ENCODE results near the gene WWOX.

Gene WWOX

DNA sequence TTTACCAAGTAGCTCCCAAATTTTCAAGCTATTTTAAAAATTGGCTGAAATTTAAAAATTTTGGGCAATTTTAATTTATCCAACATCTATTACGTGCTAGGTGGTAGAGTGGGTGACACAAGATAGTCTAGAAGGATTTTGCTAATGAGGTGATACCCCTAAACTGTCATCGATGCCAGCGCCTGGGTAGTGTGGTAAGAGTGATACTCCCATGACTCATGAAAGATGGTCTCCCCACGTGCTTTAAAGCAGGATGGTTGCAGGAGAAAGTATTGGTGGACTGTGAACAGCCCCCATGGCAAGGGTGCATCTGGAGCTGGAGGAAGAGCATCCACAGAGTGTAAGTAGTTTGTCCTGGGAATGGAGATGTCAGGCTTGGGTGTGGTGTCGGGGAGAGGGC, 77.8 kb downstream of the WWOX start:
- POLR2A ChIA-PET: no interaction called here
- TF ChIP-seq, protein P1, sequence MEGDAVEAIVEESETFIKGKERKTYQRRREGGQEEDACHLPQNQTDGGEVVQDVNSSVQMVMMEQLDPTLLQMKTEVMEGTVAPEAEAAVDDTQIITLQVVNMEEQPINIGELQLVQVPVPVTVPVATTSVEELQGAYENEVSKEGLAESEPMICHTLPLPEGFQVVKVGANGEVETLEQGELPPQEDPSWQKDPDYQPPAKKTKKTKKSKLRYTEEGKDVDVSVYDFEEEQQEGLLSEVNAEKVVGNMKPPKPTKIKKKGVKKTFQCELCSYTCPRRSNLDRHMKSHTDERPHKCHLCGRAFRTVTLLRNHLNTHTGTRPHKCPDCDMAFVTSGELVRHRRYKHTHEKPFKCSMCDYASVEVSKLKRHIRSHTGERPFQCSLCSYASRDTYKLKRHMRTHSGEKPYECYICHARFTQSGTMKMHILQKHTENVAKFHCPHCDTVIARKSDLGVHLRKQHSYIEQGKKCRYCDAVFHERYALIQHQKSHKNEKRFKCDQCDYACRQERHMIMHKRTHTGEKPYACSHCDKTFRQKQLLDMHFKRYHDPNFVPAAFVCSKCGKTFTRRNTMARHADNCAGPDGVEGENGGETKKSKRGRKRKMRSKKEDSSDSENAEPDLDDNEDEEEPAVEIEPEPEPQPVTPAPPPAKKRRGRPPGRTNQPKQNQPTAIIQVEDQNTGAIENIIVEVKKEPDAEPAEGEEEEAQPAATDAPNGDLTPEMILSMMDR (IDR thresholded peaks at IDR 0.05; ENCODE audit: insufficient read depth, low read length, missing control alignments): no peak
- no peak for DNase-seq (ENCODE audit: low read depth, low spot score)
- no peak overlapping the region for H3K4me3 ChIP-seq (ENCODE audit: low read depth, low read length)
- CTCF ChIA-PET: no interaction called here

DNA sequence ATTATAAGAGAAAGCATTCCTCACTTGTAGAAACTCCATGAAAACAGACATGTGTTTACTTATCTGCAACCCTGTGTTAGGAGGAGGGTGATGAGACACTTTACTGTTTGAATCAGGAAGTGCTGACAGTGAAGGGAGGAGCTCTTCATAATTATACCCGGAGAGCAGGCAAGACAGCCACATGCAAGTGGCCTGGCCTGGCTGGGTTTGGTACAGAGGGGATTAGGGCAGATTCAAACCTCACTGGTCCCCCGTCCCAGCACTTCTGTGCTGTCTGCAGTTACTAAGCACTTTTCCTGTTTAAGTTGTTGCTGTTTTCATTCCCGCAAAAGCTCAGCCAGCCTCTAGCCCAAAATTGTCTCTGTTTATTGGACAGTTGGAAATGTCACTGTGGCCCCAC, 78.5 kb downstream of the WWOX start:
- CTCF ChIA-PET: no interaction called here
- no peak for DNase-seq (ENCODE audit: low read depth, low spot score)
- no peak overlapping the region for H3K4me3 ChIP-seq (ENCODE audit: low read depth, low read length)
- POLR2A ChIA-PET: no interaction called here
- TF ChIP-seq, protein P1 (IDR thresholded peaks at IDR 0.05; ENCODE audit: insufficient read depth, low read length, missing control alignments): no peak

DNA sequence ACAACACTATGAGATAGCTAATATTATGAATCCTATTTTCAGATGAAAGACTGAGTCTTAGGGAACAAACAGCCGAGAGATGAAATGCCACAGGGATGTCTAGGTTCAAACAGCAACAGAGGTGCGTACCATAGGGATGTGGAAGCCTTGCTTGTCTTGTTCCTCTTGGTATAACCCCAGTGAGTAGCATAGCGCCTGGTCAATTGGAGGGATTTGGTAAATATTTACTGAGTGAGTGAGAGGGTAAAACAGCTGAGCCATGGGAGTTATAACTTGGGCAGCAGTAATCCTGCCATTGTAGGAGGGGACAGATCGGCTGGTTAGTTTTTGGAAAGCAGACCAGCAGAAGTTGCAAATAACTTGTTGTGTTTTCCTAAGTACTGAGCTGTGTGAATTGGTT, 80.2 kb downstream of the WWOX start:
- CTCF ChIA-PET: no interaction called here
- H3K4me3 ChIP-seq (ENCODE audit: low read depth, low read length): no peak overlapping the region
- POLR2A ChIA-PET: no interaction called here
- no peak for DNase-seq (ENCODE audit: low read depth, low spot score)
- TF ChIP-seq, protein P1 (IDR thresholded peaks at IDR 0.05; ENCODE audit: insufficient read depth, low read length, missing control alignments): no peak

DNA sequence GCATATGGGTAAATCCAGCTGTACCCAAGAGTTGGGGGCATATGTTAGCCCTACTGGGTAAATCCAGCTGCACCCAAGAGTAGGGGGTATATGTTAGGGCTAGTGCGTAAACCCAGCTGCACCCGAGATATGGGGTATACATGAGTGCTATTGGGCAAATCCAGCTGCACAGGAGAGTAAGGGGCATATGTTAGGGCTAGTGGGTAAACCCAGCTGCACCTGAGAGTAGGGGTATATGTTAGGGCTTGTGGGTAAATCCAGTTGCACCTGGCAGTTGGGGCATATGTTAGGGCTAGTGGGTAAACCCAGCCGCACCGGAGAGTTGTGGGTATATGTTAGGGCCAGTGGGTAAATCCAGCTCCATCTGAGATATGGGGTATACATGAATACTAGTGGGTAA, 80.9 kb downstream of the WWOX start:
- POLR2A ChIA-PET: no interaction called here
- CTCF ChIA-PET: no interaction called here

DNA sequence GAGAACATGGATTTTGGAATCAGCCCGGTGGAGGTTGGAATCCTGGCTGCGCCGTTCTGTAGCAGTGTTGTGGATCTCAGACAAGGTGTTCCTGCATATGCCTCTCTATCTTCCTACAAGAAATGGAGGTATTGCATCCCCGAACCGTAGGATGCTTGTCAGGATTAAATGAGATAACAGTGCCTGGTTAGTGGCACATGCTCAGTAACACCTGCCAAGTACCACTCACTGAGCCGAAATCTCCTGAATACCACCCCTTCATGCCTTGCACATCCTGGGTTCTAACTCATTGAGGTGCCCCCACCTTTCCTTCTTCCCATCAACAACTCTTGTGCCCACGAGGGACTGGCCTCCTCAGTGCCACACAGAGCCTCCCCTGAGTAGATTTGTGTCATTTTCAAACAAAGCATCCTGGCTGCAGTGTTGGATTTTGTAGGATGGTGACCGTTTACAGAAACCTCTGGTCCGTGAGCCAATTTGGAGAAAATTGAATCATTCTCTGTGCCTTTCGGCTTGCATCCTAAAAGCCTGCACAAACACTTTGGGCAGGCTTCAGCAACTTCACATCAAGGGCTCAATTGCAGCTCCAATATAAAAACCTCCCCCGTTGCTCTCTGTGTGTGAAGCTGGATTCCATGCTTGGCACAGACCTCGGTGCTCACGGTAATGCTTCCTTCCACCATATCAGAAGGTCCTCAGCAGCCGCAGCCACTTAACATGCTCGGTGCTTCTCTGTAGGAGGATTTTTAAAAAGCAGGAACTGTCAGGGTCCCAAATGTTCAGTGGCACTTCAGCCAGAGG, 84.2 kb downstream of the WWOX start:
- DNase-seq (ENCODE audit: low read depth, low spot score): no peak
- TF ChIP-seq, protein P1 (IDR thresholded peaks at IDR 0.05; ENCODE audit: insufficient read depth, low read length, missing control alignments): no peak
- POLR2A ChIA-PET: no interaction called here

More for the DNA sequence above, 80.9 kb downstream of the WWOX start:
- DNase-seq (ENCODE audit: low read depth, low spot score): no peak
- no peak overlapping the region for H3K4me3 ChIP-seq (ENCODE audit: low read depth, low read length)
- TF ChIP-seq, protein P1 (IDR thresholded peaks at IDR 0.05; ENCODE audit: insufficient read depth, low read length, missing control alignments): no peak

DNA sequence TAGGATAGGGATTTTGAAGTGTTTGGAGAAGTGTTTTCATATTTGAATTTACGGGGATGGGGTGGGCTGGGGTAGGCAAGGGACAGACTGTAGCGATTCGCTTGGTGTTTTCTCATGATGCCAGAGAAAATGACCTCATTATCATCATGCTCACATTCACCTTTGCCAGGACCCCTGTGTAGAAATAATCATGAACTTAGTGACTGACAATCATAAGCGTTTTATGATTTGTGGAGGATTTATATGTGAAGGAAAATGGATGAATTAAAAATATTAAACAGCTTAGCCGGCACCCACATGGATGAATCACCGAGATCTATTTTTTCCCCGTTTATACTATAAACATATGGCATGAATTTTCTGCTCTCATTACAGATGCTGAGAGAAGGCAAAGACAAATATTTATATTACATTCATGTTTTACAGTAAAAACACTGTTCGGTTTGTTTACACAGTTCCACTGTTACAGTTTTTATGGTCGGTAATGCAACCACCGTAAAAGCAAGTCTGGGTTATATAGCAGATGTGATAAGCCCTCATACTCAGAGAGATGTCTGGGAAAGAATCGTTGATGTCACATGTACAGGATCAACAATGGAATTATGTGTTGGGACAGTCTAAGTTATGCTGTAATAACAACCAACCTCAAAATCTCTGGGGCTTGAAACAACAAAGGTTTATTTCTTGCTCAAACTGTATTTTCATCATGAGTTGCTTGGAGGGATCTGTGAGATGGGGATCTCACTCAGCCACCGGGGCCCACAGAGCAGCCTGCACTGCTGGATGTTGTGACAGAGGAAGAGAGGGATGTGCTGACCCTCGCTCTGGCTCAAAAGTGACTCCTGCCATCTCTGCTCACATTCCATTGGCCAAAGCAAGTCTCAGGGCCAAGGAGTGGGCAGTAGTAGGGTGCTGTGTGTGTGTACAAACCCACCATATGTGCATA, 85.1 kb downstream of the WWOX start:
- TF ChIP-seq, protein P1 (IDR thresholded peaks at IDR 0.05; ENCODE audit: insufficient read depth, low read length, missing control alignments): no peak
- H3K4me3 ChIP-seq (ENCODE audit: low read depth, low read length): no peak overlapping the region
- ChIA-PET CTCF (interaction anchor here (0.6 kb wide), 1 partner anchor 29 kb away, joined by 3 read pairs; no protein-coding TSS in a partner anchor), POLR2A (no interaction called here)
- no peak for DNase-seq (ENCODE audit: low read depth, low spot score)

More for the DNA sequence above, 84.2 kb downstream of the WWOX start:
- H3K4me3 ChIP-seq (ENCODE audit: low read depth, low read length): no peak overlapping the region
- CTCF ChIA-PET: no interaction called here

All from AG04449 (cell line).